ENCODE measurements around the gene CYSLTR2.
"Not testable (repeated sequence)": the region's sequence is repeated elsewhere in the genome, so short reads cannot be mapped to it uniquely, and the experiment has no call there.

CYSLTR2 gene

DNA sequence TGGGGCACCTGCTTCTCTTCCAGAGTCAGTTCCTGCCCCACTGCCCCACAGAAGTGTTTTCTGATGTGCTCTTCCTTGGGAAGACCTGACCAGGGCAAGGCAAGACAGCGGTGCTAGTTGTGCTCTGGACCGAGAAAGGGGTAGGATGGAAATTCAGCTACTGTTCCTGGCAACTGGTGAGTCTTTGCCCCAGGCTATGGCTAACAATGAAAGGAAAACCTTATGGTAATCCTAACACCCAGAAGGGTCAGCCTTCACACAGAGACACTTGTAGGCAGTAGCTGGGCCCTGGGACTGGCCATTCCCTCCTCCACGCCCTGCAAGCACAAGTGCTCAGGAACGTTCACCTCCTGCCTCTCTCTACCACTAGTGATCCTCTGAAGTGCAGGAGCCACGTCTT is 9.6 kb upstream of the CYSLTR2 start:
- in situ Hi-C loops (cut with MboI; ENCODE audit: low sequenced_read_pairs), result no loop called here

DNA sequence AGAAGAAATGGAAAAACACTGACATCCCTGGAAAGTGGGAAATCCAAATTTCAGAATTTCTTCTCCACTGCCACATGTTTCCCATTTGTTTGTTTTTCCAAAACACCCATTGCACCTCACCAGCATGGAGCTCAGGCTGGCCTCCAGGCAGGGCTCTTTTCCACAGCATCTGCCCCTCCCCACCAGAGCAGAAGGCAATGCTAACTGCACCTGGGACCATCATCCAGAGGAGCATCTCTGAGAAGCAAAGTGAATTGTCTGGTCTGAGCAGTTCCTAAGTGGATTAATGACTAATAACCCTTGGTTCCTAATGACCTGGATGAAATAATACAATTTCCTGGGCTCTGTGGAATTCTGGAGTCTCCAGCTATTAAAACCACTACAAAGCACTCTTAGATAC is 8.8 kb upstream of the CYSLTR2 start:
- in situ Hi-C loops (cut with MboI; ENCODE audit: low sequenced_read_pairs), result no loop called here

DNA sequence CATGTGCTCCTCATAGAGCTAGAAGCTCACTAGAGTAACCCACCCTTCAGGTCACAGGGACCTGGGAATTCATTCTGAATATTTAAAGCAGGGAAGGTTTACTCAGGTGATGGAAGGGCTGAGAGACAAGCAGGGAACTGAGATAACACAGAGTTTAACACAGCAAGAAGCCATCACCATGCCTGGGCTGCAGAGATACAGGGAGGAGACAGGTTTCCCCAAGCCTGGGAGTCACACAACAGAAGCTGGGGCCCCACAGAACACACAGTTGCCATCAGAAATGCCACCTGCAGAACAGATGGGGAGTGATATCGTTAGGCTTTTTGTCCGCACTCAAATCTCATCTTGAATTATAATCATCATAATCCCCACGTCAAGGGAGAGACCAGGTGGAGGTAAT is 7.9 kb upstream of the CYSLTR2 start:
- in situ Hi-C loops (cut with MboI; ENCODE audit: low sequenced_read_pairs), result no loop called here

DNA sequence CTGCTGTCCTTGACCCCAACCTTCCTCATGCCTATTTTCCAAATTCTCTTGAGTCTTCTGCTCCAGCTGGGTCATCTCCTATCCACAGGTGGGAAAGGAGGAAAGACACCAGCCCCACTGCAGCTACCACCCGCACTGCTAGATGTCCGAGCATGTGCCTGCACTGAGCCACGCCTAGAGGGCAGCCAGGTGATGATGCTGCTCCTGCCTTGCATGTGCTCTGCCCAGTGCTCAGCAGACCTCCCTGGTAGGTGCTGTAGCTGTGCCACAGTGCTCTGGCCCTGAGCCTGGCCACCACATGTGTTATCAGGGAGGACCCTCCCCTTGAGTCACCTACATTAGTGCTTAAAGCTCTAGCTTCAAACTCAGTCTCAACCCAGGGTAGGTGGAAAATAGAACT is 6.9 kb upstream of the CYSLTR2 start:
- in situ Hi-C loops (cut with MboI; ENCODE audit: low sequenced_read_pairs), result no loop called here

DNA sequence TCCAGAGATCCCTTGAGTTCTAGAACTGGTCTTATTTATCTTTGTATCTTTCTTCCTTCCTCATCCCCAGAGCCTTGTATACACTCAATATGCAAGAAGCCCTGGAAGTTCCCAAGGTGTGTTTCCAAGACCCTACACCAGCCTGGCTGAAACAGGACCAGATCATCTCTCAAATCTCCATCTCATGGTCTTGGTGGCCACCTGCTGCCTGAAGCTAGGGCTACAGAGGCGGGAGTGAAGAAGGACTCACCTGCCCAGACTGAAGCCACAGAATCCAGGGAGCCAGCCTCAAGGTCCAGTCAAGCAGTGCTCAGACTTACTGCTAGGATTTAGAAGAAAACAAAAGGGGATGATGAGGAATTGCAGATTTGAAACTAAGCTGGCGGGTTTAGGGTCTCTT is 6.1 kb upstream of the CYSLTR2 start:
- in situ Hi-C loops (cut with MboI; ENCODE audit: low sequenced_read_pairs), result no loop called here

DNA sequence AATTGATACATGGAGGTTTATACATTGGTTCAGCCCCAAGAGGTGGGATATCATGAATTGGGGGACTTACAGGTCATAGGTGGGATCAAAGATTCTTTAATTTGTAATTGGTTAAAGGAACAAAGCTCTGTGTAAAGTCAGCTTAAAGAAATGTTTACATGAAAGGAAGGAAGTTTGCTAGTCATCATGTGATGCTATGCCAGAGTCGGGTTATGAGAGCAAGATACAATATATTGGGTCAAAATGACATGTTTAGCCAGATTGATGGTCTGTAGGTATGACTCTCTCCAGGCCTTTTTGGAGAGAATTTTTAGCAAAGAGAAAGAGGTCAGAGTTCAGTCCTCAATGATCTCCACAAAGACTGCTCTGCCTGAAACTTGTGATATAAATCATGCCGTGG is 5.3 kb upstream of the CYSLTR2 start:
- in situ Hi-C loops (cut with MboI; ENCODE audit: low sequenced_read_pairs), result no loop called here

DNA sequence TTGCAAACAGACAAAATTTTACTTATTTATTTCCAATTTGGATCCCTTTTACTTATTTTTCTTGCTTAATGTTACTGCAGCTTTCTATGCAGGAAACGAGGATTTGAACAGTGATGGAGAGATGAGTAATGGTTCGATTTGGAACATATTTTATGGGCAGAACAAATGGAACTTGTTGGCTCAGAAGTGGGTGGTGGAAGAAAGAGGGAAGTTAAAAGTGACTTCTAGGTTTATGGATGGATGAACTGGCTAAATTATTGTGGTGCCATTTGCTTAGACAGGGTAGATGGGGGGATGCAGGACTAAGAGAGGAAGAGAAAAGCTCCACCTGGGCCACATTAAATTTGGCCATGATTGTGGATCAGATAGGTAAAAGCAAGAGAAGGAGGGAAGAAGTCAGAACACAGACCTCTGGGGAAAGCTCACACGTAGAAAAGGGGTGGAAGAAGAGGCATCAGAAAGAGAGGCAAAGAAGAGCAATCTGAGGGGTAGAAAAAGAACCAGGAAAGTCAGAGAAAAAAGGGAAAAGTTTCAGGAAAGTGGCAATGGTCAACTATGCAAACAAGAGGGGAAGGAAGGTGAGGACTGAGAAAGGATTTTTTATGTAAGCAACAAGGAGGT is 768 bp upstream of the CYSLTR2 start:
- in situ Hi-C loops (cut with MboI; ENCODE audit: low sequenced_read_pairs), result no loop called here

DNA sequence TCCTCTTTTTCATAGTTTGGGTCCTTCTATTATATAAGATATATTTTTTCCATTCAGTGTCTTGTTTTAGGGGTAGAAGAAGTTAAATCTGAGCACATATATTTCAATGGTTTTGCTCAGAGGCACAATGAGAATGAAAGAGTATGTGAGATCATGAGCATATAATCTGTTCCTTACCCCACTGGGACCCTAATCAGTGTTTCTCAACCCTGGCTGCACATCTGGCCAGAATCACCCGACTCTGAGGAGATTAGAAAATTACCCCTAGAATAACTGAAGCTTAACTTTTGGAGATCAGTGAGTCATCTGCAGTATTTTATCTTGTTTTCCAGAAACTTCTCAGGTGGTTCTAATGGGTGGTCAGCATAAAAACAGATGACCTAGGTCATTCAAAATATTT is 782 bp downstream of the CYSLTR2 start:
- in situ Hi-C loops (cut with MboI; ENCODE audit: low sequenced_read_pairs), result no loop called here

DNA sequence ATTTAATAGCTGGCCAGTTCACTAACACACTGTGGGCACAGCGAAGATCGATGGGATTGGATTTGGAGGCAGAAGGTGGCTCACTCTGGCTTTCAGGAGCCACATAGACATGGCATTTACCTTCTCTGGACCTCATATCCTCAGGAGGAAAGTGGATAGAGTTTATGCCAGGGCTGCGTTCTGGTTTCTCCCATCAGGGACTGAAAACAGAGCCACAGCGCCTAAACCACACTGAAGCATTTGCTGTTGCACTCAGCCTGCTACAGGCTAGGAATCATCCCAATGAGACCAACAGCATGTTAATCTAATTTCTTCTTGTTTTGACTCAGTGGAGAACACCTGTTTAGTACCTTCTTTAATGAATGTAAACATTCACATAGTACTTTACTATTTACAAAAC is 1.6 kb downstream of the CYSLTR2 start:
- in situ Hi-C loops (cut with MboI; ENCODE audit: low sequenced_read_pairs), result no loop called here

DNA sequence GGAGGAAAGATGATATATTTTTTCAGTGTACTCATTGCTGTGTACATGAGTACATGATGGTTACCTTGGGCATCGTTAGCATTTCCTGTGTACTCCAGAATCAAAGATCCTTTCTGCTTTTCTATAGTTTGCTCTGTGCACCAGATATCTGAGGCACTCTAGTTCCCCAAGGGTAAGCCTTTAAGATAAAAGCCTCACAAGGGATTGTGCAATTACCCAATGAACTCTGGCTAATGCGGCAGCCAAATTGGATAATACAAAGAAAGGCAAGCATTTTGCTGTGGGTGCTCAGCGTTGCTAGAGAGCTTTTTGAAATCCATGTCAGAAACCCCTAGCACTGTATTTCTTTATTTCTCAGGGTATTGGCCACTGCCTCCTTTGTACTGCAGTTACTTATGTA is 2.9 kb downstream of the CYSLTR2 start:
- in situ Hi-C loops (cut with MboI; ENCODE audit: low sequenced_read_pairs), result no loop called here

DNA sequence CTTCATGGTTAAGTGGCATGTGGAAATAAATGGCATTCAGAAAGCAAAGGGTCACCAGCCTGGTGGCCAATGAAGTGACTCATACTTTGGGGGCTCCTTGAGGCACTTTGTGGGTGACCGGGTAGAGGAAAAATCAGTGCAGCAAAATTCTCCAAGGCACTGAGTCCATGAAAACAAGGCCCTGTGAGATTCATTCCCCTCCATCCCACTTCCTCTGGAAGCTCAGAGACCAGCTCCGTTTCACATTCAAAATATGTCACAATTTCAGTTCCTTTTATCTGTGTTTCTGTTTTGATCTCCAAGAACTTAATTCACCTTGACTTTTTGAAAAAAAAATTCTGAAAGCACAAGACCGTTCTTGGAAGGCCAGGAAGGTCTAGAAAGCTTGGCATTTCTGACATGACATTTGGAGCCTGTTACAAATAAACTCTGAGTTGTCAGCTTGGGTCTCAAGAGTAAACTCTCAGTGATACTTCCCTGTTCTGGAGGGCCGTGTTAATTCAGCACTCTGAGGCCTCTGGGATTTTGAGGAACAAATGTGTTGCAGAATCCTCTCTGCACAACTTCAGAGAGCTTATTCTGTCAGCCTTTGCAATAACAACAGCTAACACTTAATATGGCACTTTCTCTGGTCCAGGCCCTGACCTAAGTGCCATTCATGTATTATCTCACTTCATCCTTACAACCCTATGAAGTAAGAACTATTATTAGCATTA is 6.8 kb downstream of the CYSLTR2 start:
- in situ Hi-C loops (cut with MboI; ENCODE audit: low sequenced_read_pairs), result no loop called here

DNA sequence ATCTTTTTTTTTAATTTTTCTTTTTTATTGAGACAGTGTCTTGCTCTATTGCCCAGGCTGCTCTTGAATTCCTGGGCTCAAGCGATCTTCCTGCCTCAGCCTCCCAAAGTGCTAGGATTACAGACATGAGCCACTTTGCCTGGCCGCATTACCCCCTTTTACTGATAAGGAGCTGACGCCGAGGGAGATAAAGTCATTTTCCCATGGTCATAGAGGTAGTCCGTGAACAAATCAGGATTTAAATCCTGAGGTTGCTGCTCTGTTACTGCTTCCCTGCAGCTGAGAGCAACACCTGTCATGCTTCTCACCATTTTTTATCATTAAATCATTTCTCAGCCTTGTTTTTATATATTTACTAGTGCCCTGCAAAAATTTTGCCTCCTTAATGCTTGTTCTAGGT is 7.4 kb downstream of the CYSLTR2 start:
- in situ Hi-C loops (cut with MboI; ENCODE audit: low sequenced_read_pairs), result no loop called here

DNA sequence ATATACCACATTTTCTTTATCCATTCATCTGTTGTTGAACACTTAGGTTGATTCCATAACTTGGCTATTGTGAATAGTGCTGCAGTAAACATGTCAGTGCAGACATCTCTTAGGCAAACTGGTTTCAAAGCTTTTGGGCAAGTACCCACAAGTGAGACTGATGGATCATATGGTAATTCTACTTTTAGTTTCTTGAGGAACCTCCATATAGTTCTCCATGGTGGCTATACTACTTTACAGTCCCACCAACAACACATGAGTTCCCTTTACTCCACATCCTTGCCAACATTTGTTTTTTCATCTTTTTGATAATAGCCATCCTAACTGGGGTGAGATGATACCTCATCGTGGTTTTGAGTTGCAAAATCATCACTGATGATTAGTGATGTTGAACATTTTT is 8.5 kb downstream of the CYSLTR2 start:
- in situ Hi-C loops (cut with MboI; ENCODE audit: low sequenced_read_pairs), result no loop called here

DNA sequence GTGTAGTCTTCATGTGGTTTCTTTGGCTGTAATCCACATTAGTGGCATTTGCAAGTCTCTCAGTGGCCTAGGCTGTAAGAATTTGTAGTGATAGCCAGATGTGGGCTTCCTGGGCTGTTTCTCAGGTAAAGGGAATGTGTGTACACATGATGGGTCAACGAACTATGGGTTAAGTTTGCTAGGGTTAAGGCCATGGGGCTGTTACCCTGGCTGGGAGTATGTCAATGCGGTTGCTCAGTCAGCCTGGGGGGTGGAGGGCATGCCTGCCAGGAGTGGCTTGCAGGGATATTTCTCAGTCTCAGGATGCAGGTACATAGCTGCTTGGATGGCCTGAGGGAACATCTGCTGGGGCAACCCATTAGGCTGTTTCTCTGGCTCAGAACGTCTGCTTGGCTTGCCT is 13.4 kb downstream of the CYSLTR2 start:
- in situ Hi-C loops (cut with MboI; ENCODE audit: low sequenced_read_pairs), result no loop called here

DNA sequence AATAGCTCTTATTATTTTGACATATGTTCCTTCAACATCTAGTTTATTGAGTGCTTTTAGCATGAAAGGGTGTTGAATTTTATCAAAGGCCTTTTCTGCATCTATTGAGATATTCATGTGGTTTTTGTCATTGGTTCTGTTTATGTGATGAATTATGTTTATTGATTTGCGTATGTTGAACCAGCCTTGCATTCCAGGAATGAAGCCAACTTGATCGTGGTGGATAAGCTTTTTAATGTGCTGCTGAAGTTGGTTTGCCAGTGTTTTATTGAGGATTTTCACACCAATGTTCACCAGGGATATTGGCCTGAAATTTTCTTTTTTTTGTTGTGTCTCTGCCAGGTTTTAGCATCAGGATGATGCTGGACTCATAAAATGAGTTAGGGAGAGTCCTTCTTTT is 17.7 kb downstream of the CYSLTR2 start:
- in situ Hi-C loops (cut with MboI; ENCODE audit: low sequenced_read_pairs), result not testable (repeated sequence)

DNA sequence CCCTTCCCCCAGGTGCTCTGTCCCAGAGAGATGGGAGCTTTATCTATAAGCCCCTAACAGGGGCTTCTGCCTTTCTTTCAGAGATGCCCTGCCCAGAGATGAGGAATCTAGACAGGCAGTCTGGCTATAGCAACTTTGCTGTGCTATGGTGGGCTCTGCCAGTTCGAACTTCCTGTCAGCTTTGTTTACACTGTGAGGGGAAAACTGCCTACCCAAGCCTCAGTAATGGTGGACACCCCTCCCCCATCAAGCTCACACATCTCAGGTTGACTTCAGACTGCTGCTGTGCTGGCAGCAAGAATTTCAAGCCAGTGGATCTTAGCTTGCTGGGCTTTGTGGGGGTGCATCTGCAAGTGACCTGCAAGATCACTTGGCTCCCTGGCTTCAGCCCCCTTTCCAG is 21.5 kb downstream of the CYSLTR2 start:
- in situ Hi-C loops (cut with MboI; ENCODE audit: low sequenced_read_pairs), result no loop called here

DNA sequence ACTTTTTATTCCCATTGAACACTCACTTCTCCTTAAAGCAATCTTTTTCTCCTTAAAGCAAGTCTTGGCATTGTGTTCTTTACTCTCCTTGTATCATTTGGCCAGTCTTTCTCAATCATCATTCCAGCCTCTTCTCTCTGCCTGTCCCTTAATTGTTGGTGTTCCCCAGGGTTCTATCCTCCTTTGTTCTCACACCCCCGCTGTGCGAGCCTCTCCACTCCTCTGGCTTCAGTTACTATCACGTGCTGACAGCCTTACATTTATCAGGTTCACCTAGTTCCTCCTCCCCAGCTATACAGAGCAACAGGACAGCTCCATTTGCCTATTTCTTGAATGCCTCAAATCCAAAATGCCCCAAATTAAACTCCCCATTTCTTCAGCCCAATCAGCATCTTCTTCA is 24.6 kb downstream of the CYSLTR2 start:
- in situ Hi-C loops (cut with MboI; ENCODE audit: low sequenced_read_pairs), result no loop called here

DNA sequence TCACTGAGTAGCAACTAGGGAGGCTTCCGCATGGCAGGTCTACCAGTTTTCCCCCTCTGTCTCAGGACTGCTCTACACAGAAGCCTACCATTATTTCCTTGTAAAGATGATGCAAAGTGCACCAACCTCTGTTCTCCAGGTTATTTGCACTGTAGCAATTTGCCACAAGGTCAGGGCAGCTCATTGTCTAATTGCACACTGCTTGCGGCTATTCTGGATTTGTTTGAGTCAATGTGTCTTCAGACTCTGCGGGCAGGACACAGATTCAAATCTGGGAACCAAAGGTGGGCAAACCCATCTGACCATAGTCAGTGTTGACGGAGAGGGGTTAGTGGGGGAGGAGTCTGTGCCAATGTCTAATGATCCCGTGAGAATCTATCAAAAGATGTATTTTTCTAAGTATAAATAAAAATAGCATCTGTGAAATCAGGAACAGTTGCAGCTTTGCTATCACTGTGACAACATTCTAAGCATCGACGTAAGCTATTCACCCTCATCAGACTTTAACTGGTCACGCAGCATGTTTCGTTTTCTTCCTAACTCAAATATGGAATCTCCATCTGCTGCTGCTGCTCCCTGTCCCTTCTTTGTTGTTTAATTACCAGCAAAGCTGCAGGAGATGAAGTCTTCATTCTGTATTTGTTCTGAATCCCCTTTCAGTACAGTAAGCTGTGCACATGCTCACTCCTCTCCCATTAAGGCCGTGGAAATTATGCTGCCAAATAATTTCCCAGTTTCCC is 26.4 kb downstream of the CYSLTR2 start:
- in situ Hi-C loops (cut with MboI; ENCODE audit: low sequenced_read_pairs), result no loop called here

DNA sequence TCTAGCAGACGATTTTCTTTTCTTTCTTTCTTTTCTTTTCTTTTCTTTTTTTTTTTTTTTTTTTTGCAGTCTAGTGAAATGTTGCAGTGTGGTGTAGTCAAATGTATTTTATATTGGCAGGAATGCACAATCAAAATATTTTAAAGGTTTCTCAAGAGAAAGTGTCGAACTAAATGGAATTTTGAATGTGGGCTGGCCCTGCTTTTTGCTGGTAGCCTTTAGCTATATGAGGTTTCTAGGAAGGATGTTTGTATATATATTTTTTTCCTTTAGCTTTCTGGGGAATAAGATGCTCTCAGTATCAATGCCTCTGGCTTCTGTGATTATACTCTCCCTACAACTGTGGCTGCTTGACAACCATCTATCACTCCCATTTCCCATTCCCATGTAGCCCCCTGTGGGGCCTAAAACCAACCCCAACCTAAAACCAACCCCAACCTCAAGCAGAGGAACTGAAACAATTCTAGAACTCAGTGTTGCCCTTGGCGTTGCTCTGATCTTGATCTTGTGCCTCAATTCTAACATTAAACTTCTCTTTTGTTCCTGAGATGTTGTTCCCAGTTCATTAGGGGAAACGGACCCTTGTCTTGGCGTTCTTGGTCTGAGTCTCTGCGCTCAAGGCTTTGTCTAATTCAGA is 27.1 kb downstream of the CYSLTR2 start:
- in situ Hi-C loops (cut with MboI; ENCODE audit: low sequenced_read_pairs), result no loop called here

DNA sequence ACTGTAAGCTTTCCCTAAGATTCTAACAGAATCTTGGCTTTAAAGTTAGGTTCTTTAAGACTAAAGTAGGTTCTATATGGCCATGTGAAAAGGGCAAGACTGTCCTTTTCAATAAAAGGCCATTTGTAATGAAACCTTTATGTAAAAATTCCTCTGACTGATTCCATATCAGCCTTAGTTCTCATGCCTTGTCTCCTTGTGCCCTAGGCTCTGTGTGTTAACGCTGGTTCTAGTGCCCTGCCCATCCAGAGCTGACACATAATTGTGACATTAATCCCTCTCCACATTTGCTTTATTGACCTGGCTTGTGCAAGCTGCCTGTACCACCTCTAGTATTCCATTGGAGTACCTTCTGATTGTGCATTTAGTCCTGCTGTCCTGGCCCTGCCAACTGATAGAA is 28.2 kb downstream of the CYSLTR2 start:
- in situ Hi-C loops (cut with MboI; ENCODE audit: low sequenced_read_pairs), result no loop called here

DNA sequence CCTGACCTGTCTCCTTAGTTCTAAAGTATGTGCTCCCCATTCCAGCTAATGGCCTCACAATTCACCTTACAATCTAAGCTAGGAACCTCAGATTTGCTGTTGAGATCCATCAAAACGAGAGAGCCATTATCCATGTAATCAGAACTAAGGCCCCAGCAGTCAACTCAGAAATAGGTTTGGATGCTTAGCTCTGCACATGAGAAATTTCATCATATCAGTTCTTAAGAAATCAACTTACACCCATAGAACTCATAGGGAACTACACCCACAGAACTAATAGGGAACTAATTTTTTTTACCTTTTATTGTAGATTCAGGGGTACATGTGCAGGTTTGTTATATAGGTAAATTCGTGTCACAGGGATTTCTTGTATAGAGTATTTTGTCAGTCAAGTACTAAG is 28.7 kb downstream of the CYSLTR2 start:
- in situ Hi-C loops (cut with MboI; ENCODE audit: low sequenced_read_pairs), result no loop called here

Measured in HL-60/S4 treated with retinoic acid at 250 ng/mL for 4 days and 3 days (cell line).